Keratinocyte (primary cell): Measurements from ENCODE around the gene ASTN1.

Experiments
- EZH2 ChIP-seq: IDR thresholded peaks from one replicate; pipeline ENCODE4 v1.6.1; 2012; ENCODE audit warnings: inconsistent platforms, mild to moderate bottlenecking, low read length, moderate library complexity
- TF ChIP-seq, protein P1 (sequence below), 3 experiments: IDR thresholded peaks in 1 of 3; conservative IDR thresholded peaks in 1 of 3; optimal IDR thresholded peaks in 1 of 3; 2 replicates in 2 of 3; 3 replicates in 1 of 3; pipeline versions ENCODE3 to v1.5.1; 2011; ENCODE audit warnings: low read length in 3 of 3, mild to moderate bottlenecking in 3 of 3, moderate library complexity in 2 of 3, control low read depth in 1 of 3, inconsistent platforms in 1 of 3; ENCODE audit not compliant: insufficient read depth in 2 of 3; ENCODE audit errors: extremely low read depth in 1 of 3

- TF ChIP-seq EZH2, result no peak
- TF ChIP-seq, protein P1, sequence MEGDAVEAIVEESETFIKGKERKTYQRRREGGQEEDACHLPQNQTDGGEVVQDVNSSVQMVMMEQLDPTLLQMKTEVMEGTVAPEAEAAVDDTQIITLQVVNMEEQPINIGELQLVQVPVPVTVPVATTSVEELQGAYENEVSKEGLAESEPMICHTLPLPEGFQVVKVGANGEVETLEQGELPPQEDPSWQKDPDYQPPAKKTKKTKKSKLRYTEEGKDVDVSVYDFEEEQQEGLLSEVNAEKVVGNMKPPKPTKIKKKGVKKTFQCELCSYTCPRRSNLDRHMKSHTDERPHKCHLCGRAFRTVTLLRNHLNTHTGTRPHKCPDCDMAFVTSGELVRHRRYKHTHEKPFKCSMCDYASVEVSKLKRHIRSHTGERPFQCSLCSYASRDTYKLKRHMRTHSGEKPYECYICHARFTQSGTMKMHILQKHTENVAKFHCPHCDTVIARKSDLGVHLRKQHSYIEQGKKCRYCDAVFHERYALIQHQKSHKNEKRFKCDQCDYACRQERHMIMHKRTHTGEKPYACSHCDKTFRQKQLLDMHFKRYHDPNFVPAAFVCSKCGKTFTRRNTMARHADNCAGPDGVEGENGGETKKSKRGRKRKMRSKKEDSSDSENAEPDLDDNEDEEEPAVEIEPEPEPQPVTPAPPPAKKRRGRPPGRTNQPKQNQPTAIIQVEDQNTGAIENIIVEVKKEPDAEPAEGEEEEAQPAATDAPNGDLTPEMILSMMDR (optimal IDR thresholded peaks at IDR 0.05 in 1 of 3, IDR thresholded peaks at IDR 0.05 in 1 of 3, conservative IDR thresholded peaks at IDR 0.05 in 1 of 3; ENCODE audit: extremely low read depth in 1 of 3, insufficient read depth in 2 of 3, low read length in 3 of 3), result no peak
These were observed 141.3 kb downstream of the ASTN1 start for GRCh38 chr1:177023249-177023648.
